Measurements from ENCODE around the gene RC3H1.

Gene RC3H1

DNA sequence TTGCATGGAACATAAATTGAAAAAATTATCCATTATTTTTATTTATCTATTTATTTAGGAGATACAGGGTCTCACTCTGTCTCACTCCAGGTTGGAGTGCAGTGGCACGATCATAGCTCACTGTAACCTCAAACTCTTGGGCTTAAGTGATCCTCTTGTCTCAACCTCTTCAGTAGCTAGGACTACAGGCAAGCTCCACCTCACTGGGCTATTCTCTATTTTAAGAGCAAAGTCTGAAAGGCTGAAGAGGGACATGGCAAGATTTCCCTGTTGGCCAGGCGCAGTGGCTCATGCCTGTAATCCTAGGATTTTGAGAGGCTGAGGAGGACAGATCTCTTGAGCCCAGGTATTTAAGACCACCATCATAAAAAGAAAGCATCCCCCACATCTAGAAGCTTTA is 14.0 kb upstream of the RC3H1 start:
- no peak for DNase-seq (ENCODE audit: low read depth)
- H3K4me3 ChIP-seq (ENCODE audit: low read depth, low read length) = no peak overlapping the region
- TF ChIP-seq, protein P1, sequence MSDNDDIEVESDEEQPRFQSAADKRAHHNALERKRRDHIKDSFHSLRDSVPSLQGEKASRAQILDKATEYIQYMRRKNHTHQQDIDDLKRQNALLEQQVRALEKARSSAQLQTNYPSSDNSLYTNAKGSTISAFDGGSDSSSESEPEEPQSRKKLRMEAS (IDR thresholded peaks at IDR 0.05; ENCODE audit: low read depth, low read length) = no peak
- TF ChIP-seq MYC (IDR thresholded peaks at IDR 0.05; ENCODE audit: low read depth, low read length) (no peak), POLR2A (IDR thresholded peaks at IDR 0.05; ENCODE audit: extremely low read depth, insufficient read length) (no peak)

DNA sequence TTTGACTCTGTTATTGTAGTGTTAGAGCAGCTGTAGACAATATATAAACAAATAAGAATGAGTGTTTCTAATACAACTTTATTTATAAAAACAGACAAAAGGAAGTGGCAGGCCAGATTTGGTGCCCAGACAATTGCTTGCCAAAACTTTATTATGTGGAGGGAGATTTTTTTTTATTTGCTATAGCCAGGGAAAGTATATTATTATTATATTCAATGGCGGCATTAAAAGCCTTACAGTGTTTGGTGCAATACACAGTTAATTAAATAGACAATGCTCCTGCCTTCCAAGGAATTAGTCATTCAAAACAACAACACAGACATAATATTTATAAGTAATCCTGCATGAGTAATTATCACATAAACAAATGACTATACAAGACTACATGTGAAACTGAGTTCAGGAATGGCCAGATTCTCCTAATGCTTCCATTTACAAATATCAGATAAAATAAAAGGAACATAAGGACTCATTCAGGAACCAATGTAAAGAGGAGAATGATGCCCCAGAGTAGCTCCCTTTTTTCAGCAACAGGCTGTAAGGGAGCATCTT is 10.6 kb upstream of the RC3H1 start:
- H3K4me3 ChIP-seq (ENCODE audit: low read depth, low read length) = no peak overlapping the region
- TF ChIP-seq, protein P1 (IDR thresholded peaks at IDR 0.05; ENCODE audit: low read depth, low read length) = no peak
- TF ChIP-seq, protein P2, sequence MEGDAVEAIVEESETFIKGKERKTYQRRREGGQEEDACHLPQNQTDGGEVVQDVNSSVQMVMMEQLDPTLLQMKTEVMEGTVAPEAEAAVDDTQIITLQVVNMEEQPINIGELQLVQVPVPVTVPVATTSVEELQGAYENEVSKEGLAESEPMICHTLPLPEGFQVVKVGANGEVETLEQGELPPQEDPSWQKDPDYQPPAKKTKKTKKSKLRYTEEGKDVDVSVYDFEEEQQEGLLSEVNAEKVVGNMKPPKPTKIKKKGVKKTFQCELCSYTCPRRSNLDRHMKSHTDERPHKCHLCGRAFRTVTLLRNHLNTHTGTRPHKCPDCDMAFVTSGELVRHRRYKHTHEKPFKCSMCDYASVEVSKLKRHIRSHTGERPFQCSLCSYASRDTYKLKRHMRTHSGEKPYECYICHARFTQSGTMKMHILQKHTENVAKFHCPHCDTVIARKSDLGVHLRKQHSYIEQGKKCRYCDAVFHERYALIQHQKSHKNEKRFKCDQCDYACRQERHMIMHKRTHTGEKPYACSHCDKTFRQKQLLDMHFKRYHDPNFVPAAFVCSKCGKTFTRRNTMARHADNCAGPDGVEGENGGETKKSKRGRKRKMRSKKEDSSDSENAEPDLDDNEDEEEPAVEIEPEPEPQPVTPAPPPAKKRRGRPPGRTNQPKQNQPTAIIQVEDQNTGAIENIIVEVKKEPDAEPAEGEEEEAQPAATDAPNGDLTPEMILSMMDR (IDR thresholded peaks at IDR 0.05; ENCODE audit: low read depth, low read length) = no peak
- no peak for TF ChIP-seq POLR2A (IDR thresholded peaks at IDR 0.05; ENCODE audit: extremely low read depth, insufficient read length)
- TF ChIP-seq MYC (IDR thresholded peaks at IDR 0.05; ENCODE audit: low read depth, low read length) = no peak
- no peak for DNase-seq (ENCODE audit: low read depth)

DNA sequence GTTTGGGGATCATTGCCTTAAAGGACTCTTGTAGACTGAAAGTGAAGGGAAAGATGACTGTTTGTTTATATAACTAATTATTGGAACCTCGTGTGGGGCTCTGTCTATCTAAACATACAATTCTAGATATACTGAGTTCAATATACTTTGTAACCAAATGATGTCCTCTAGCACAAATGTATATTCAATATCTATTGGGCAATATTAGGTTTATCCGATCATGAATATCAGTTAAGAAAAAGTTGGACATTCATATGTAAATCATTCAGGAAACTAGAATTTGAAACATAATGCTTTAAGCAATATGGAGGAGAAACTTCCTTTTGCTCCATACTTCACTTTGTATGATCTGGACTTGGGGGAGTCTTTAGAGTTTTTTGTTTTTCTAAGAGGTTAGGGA is 8.9 kb upstream of the RC3H1 start:
- no peak overlapping the region for H3K4me3 ChIP-seq (ENCODE audit: low read depth, low read length)
- no peak for TF ChIP-seq MYC (IDR thresholded peaks at IDR 0.05; ENCODE audit: low read depth, low read length)
- TF ChIP-seq, protein P1 (IDR thresholded peaks at IDR 0.05; ENCODE audit: low read depth, low read length) = no peak
- TF ChIP-seq, protein P2 (IDR thresholded peaks at IDR 0.05; ENCODE audit: low read depth, low read length) = no peak
- TF ChIP-seq POLR2A (IDR thresholded peaks at IDR 0.05; ENCODE audit: extremely low read depth, insufficient read length) = no peak
- no peak for DNase-seq (ENCODE audit: low read depth)

DNA sequence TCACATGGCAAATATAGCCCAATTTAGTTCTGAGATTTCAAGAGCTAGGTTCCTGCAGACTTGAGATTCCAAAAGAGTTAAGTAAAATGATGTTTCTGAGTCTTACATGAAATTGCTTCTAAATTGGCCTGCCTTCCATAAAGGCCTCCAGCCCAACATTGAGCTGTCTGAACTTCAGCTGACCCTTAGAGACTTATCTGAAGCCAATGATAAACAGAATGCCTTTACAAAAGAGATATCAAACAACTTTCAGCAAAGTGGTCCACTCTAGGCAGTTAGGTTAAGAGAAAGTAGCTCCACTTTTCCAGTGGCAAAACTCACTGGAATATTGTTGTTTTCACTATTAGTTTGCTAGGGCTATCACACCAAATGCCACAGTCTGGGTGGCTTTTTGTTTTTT is 6.3 kb upstream of the RC3H1 start:
- no peak overlapping the region for H3K4me3 ChIP-seq (ENCODE audit: low read depth, low read length)
- TF ChIP-seq, protein P2 (IDR thresholded peaks at IDR 0.05; ENCODE audit: low read depth, low read length) = no peak
- no peak for TF ChIP-seq MYC (IDR thresholded peaks at IDR 0.05; ENCODE audit: low read depth, low read length)
- TF ChIP-seq, protein P1 (IDR thresholded peaks at IDR 0.05; ENCODE audit: low read depth, low read length) = no peak
- no peak for TF ChIP-seq POLR2A (IDR thresholded peaks at IDR 0.05; ENCODE audit: extremely low read depth, insufficient read length)
- DNase-seq (ENCODE audit: low read depth) = no peak

DNA sequence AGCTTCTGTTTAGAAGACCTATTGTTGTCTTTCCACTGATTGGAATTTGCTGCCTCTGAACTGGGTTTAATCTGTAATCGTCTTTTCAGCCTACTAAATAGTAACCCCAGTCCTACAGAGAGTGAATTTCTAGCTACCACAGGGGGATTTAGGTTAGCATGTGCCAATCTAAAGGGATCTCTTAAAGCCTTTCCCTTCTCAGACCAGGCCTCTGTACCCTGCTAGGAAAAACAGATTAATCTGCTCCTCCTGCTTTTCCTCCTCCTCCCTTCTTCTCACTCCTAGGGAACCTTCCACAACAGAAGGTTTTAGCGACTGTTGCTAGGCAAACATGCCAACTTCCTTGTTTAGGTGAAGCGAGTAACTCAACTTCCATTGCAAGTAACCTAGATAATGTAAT is 1.3 kb upstream of the RC3H1 start:
- no peak overlapping the region for H3K4me3 ChIP-seq (ENCODE audit: low read depth, low read length)
- TF ChIP-seq POLR2A (IDR thresholded peaks at IDR 0.05; ENCODE audit: extremely low read depth, insufficient read length) = no peak
- TF ChIP-seq MYC (IDR thresholded peaks at IDR 0.05; ENCODE audit: low read depth, low read length) = no peak
- TF ChIP-seq, protein P1 (IDR thresholded peaks at IDR 0.05; ENCODE audit: low read depth, low read length) = no peak
- TF ChIP-seq, protein P2 (IDR thresholded peaks at IDR 0.05; ENCODE audit: low read depth, low read length) = no peak
- DNase-seq (ENCODE audit: low read depth) = peak; percentile 65

DNA sequence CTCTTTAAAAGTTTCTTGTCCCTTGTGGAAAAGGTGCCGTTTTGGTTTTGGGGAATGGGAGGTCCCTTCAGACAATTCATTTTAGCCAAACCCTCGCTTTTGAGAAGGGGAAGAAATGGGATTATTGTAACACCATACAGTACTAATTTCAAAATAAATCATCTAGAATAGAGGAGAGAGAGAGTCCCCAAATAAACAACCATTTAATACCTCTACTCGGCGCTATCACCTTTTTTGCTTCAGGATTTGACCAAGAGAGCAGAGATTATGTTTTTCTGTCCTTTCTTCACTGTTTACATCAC is 770 bp upstream of the RC3H1 start:
- peak overlapping the region; percentile 77 for H3K4me3 ChIP-seq (ENCODE audit: low read depth, low read length)
- no peak for DNase-seq (ENCODE audit: low read depth)
- TF ChIP-seq MYC (IDR thresholded peaks at IDR 0.05; ENCODE audit: low read depth, low read length) = no peak
- TF ChIP-seq, protein P1 (IDR thresholded peaks at IDR 0.05; ENCODE audit: low read depth, low read length) = no peak
- TF ChIP-seq POLR2A (IDR thresholded peaks at IDR 0.05; ENCODE audit: extremely low read depth, insufficient read length) = no peak
- TF ChIP-seq, protein P2 (IDR thresholded peaks at IDR 0.05; ENCODE audit: low read depth, low read length) = no peak

Measured in NB4 (cell line).